Activated CD4-positive, alpha-beta T cell treated with anti-CD3 and anti-CD28 coated beads, Interleukin-2, amount 50 U/mL, for 24 hours (primary cell): ENCODE results near the gene FAM187B.

ENCODE experiments used
- DNase-seq, 2 donors: peaks; one replicate each; pipeline ENCODE4 v3.0.0-alpha.2; 2020; ENCODE audit warnings: low read depth in 1 of 2, low spot score in 1 of 2

The FAM187B gene

GRCh38 chr19:35228177-35228930 lies at the start of gene FAM187B:
TSS of gene FAM187B (minus strand) at chr19:35228739. CDS start at chr19:35228680, 59 bp downstream.
- DNase-seq = no peak

- no peak for DNase-seq
Measured at GRCh38 chr19:35276706-35277281, 48.3 kb upstream of the FAM187B start.

- DNase-seq = no peak
Measured at GRCh38 chr19:35274323-35274722, 45.8 kb upstream of the FAM187B start.

DNA sequence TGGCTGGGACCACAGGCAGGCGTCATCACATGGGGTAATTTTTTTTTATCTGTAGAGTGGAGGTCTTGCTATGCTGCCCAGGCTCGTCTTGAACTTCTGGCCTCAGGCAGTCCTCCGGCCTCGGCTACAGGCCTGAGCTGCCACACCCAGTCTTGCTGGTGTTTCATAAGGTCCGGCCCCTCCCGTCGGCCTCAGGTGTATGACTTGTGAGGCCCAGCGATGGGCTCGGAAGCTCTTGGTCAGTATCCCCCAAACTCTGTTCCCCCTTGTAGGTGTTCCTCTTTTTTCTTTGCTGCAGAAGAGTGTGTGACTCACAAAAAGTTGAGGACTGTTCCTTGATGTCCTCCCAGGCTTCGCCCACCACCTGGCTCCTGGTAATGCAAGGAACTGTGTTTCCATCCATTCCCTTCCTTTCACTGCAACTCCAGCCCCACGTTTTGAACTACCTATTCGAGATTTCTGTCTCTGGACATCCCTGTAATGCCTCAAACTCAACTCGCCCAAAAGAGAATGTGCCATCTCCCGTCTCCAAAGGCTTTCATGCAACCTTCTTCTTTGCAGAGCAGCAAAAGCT lies 45.2 kb upstream of the FAM187B start:
- no peak for DNase-seq

DNA sequence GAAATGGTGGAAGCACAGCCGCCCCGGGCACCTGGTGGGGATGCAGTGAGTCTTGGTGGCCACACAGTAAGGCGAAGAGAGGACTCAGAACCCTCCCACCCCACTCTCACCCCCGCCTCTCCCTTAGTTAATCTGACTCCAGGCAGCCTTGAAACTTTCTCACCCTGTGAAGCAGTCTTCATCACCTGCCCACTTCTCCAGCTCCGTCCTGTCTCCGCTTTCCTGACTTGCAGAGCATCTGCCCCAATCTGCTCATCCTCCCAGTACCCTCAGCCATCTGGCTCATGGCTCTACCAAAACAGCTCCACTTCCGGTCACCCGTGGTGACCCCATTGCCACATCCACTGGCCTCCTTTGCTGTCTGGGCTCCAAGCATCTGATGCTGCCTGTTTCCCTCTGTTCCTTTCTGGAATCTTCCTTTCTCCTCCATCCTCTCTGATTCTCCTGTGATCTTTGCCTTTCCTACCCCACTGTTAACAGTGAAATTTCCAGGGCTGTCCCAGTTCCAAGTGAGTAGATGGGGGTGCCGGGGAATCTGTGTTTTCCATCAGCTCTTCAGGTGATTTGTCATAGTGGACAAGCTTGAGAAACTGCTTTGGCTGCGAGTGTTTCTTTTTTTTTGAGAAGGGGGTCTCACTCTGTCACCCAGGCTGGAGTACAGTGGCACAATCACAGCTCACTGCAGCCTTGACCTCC lies 44.6 kb upstream of the FAM187B start:
- no peak for DNase-seq

DNA sequence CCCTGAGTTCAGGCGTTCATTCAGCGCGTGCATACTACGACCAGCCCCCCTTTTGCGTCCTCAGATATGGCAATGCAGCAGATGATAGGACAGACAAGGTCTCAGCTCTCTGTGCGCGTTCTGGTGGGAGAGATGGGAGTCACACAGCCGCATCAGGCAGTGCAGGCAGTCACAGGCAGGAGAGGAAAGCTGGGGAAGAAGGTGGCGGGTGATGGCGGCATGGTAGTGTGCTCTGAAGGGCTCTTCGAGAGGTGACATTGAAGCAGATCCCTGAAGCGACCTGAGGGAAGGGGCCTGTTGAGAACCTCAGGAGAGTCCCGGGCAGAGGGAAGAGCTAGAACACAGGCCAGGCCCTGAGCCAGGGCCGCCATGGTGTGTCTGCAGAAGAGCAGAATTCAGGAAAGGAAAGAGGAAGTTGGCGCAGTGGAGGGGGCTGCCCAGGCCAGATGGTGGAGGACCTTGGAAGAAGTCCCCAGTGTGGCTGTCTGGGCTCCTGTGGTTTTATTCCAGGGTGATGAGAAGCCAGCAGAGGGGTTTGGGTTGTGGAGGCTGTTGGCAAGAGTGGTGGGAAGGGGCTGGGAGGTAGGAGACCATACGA lies 43.7 kb upstream of the FAM187B start:
- no peak for DNase-seq

- no peak for DNase-seq
Measured at GRCh38 chr19:35271546-35271945, 43.0 kb upstream of the FAM187B start.

DNA sequence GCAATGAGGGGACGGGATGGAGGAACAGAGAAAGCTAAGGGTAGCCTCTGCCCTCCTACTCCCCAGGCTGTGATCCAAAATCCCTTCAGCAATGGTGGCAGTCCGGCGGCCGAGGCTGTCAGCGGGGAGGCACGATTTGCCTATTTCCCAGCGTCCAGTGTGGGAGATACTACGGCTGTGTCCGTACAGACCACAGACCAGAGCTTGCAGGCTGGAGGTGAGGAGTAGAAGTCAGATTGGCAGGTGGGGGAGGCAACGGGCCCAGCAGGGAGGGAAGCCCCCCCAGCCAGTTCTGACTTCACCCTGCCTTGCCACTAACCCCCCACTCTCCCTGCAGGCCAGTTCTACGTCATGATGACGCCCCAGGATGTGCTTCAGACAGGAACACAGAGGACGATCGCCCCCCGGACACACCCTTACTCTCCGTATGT lies 41.9 kb upstream of the FAM187B start:
- no peak for DNase-seq

DNA sequence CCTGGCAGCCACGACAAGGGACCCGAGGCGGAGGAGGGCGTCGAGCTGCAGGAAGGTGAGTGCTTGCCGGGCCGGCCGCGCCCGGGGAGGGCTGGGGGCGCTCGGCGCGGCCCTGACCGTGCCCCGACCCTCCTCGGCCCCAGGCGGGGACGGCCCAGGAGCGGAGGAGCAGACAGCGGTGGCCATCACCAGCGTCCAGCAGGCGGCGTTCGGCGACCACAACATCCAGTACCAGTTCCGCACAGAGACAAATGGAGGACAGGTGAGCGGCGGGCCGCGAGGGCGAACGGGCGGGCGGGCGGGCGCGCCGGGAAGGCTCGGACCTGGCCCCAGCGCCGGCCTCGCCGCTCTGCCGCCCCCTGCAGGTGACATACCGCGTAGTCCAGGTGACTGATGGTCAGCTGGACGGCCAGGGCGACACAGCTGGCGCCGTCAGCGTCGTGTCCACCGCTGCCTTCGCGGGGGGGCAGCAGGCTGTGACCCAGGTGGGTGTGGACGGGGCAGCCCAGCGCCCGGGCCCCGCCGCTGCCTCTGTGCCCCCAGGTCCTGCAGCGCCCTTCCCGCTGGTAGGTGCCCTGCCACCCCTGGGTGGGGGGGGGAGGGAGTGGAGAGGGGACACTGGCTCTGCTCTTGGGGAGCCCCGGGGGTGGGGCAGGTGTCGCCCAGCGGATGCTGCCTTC lies 41.0 kb upstream of the FAM187B start:
- peak; percentile 47 to 63 for DNase-seq

- DNase-seq = peak; percentile 21 to 52
Measured at GRCh38 chr19:35268536-35269437, 40.2 kb upstream of the FAM187B start, which contains the start of gene USF2. TSS of gene USF2 (plus strand) at chr19:35268962. CDS start at chr19:35269102, 140 bp downstream.

GRCh38 chr19:35267818-35268535 lies 39.4 kb upstream of the FAM187B start:
- peak; percentile 56 to 58 for DNase-seq

GRCh38 chr19:35267353-35267817 lies 38.8 kb upstream of the FAM187B start:
- no peak for DNase-seq

DNA sequence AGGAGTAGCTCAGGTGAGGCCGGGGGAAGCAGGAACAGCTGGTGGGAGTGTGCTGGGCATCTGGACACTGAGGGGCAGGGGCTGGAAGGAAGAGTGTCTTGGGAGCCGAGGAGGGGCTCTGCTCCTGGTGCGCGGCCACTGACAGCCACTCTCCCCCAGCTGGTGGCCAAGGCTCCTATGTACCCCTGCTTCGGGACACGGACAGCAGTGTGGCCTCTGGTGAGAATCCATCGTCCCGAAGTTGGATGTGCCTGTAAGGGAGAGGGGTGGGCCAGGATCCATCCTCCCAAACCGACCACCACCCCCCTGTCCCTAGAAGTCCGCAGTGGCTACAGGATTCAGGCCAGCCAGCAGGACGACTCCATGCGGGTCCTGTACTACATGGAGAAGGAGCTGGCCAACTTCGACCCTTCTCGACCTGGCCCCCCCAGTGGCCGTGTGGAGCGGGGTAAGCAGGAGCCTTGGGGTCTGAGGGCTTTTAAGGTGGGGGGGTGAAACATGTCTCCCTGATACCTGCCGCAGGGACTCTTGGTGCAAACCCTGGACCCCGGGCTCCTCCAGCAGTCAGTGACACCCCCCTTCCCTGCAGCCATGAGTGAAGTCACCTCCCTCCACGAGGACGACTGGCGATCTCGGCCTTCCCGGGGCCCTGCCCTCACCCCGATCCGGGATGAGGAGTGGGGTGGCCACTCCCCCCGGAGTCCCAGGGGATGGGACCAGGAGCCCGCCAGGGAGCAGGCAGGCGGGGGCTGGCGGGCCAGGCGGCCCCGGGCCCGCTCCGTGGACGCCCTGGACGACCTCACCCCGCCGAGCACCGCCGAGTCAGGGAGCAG lies 38.2 kb upstream of the FAM187B start:
- no peak for DNase-seq

DNA sequence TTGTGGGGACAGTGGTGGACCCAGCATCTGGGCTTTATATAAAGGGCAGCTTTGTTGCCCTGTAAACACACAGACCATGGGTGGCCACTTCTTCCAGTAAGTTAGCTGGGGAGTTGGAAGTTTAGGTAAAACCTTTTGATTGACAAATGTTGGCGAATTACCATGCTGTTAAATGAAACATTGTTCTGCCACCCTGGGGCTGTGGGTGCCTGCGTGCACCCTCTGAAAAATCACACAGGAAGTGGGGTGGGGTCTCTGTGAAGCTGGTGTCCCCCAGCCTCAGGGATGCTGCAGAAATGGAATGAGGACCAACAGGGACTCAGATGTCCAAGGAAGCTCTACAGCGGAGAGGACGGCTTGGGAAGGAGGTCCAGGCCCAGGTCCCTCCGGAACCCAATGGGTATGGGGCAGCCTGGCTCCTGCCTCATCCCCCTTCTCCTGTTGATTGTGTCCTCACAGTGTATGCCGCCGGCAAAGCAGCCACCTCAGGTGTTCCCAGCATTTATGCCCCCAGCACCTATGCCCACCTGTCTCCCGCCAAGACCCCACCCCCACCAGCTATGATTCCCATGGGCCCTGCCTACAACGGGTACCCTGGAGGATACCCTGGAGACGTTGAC lies 37.5 kb upstream of the FAM187B start:
- no peak for DNase-seq

DNA sequence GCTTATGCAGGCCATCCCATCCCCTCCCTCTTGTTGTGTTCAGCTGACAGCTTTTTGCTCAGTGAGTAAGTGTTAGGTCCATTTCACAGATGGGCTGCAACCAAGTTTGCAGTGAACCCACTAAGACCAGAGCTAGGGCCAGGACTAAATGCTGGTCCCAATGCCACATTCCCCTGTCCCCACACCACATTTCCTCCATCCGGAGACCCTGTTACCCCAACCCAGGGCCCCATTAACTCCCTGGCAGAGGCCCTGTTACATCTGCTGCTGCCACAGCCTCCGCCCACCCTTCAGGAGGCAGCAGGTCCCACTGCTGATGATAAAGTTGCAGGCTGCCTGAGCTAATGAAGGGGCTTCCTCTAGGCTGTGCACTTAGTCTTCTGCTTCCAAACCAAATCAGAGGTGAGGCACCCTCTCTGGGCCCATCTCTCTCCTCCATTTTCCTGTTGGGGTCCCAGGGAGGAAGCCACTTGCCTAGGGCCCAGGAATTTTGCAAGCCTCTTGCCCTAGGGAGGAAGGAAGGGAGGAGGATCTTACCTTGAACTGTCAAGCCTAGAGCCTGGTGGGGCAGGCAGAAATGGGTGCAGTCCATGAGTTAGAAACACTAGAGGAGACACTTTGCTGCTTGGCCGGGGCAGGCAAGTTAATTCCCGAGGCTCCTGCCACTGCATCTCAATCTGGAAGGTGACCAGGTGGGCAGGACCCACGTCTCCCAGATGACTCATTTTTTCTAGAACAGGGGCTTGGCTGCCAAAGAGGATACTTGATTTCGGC lies 36.8 kb upstream of the FAM187B start:
- DNase-seq = no peak

DNA sequence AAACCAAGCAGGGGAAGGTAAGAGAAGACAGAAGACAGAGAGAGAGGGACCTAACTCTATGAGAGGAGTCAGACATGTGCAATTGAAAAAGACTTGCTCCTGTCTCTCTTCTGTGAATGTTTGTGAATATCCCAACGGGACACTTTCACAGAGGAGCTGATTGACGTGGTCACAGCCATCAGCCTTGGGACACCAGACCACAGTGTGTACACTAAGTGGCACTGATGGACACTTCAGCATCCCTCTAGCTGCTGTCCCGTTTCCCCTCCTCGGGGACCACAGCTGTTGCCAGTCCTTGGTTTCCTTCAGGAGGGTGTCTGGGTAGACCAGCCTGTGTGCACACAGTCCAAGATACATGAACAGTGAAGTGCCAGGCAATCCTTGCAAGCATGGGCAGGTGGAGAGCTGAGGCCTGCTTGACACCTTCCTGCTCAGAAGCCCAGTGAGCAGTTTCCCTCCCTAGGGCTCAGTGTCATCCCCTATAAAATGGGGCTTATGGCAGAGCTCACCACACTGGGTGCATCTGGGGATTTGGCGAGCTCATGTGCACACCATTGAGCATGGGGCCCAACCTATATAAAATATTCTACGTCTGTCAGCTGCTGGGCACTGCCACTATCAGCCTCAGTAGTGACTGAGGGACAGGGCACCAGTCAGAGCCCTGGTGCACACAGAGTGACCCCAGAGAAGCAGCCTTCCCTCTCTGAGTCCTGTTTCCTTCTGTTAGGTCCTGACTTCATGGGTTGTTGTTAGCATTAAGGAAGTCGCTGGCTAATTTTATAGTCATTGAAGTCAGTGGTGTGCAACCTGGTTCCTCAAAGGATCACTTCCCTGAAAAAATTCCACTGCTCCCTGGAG lies 36.0 kb upstream of the FAM187B start:
- no peak for DNase-seq
